A673 (cell line): ENCODE data around the gene RSRC1. TPM values are rescaled to one million over a fixed set of nuclear protein-coding genes. Genes with fewer than 3 reads are reported as not detected.

Experiments
- BruUV-seq: library from RNA; stranded (reverse); fragments of 400-500 nt; replicated peaks from 2 replicates; lab custom pipeline; 2021; lab: Mats Ljungman, UMichigan
- CTCF ChIA-PET: fragments of 300-600 bp; sonication (Branson Sonifier 250); formaldehyde crosslinking; loops from one replicate; lab custom pipeline; 2022; ENCODE audit warnings: antibody characterized with exemption; lab: Charles Lee
- POLR2A ChIA-PET: fragments of 300-600 bp; sonication (Branson Sonifier 250); formaldehyde crosslinking; loops from one replicate; lab custom pipeline; 2022; ENCODE audit warnings: antibody characterized with exemption; ENCODE audit not compliant: low non-redundant PET; lab: Charles Lee
- DNase-seq: peaks from one replicate; pipeline ENCODE4 v3.0.0-alpha.2; 2015; ENCODE audit warnings: low spot score
- H3K27ac ChIP-seq: fragments of 200-600 bp; sonication (generic); 2 replicates; pipeline ENCODE4 v1.5.1; 2016; ENCODE audit warnings: mixed run types, low read depth, mild to moderate bottlenecking, mixed read lengths, antibody characterized with exemption, low read length; ENCODE audit not compliant: poor library complexity, severe bottlenecking
- H3K27me3 ChIP-seq: fragments of 200-600 bp; sonication (generic); replicated peaks from 2 replicates; pipeline ENCODE4 v1.6.1; 2017; ENCODE audit warnings: mixed run types, low read depth, mild to moderate bottlenecking, mixed read lengths, antibody characterized with exemption, low read length; ENCODE audit not compliant: insufficient read depth, poor library complexity
- H3K36me3 ChIP-seq: fragments of 200-600 bp; sonication (generic); 2 replicates; pipeline ENCODE4 v1.6.1; 2016; ENCODE audit warnings: mixed run types, mild to moderate bottlenecking, mixed read lengths, antibody characterized with exemption, low read length; ENCODE audit not compliant: insufficient read depth, poor library complexity, severe bottlenecking
- H3K4me1 ChIP-seq: fragments of 200-600 bp; sonication (generic); 2 replicates; pipeline ENCODE4 v1.6.1; 2017; ENCODE audit warnings: mixed run types, mild to moderate bottlenecking, mixed read lengths, antibody characterized with exemption, low read length; ENCODE audit not compliant: insufficient read depth, poor library complexity, severe bottlenecking
- H3K4me3 ChIP-seq: fragments of 200-600 bp; sonication (generic); 2 replicates; pipeline ENCODE4 v1.5.1; 2016; ENCODE audit warnings: low read depth, mixed run types, mild to moderate bottlenecking, mixed read lengths, low read length; ENCODE audit not compliant: poor library complexity, severe bottlenecking
- H3K9me3 ChIP-seq: fragments of 200-600 bp; sonication (generic); 2 replicates; pipeline ENCODE4 v1.6.1; 2016; ENCODE audit warnings: mixed run types, low read depth, mild to moderate bottlenecking, mixed read lengths, antibody characterized with exemption, low read length; ENCODE audit not compliant: poor library complexity, severe bottlenecking
- CTCF ChIP-seq: fragments of 300-800, 200-600 bp; sonication (generic); conservative IDR thresholded peaks from 2 replicates; pipeline ENCODE4 v1.5.1; 2017; ENCODE audit warnings: low read depth, mild to moderate bottlenecking, antibody characterized with exemption, low read length, moderate library complexity, mixed read lengths
- EZH2 ChIP-seq: fragments of 200-600 bp; sonication (generic); IDR thresholded peaks from 2 replicates; pipeline ENCODE4 v1.6.1; 2017; ENCODE audit warnings: borderline replicate concordance, low read depth, mild to moderate bottlenecking, mixed read lengths, antibody characterized with exemption, low read length; ENCODE audit not compliant: poor library complexity, severe bottlenecking
- intact Hi-C: fragments of 100-400 bp; cut with micrococcal nuclease; formaldehyde crosslinking; loops from one replicate; pipeline ENCODE4 v1.10.0; 2022; ENCODE audit not compliant: unreplicated experiment
- total RNA-seq: library from RNA; stranded (reverse); gene quantifications from 2 replicates; pipeline ENCODE4 v1.2.3, GENCODE V29; 2021

Gene RSRC1
- total RNA-seq, 1 experiment from 2014 or later = 59.4 TPM

GRCh38 chr3:158460926-158461325 is 351.0 kb downstream of the RSRC1 start:
- CTCF ChIA-PET = no interaction called here
- Histone ChIP-seq H3K4me3 (no peak overlapping the region), H3K36me3 (no peaks in the 10 kb centered on the region), H3K9me3 (no peaks in the 10 kb centered on the region), H3K27ac (no peak overlapping the region), H3K4me1 (peaks cover 21% of the 10 kb centered on the region), H3K27me3 (no peaks in the 10 kb centered on the region)
- intact Hi-C loops = no loop called here
- peak; percentile 21 for DNase-seq
- BruUV-seq = no TSS peak
- TF ChIP-seq EZH2 (no peak), CTCF (no peak)
- POLR2A ChIA-PET = no interaction called here

GRCh38 chr3:158463556-158463955 is 353.7 kb downstream of the RSRC1 start:
- Histone ChIP-seq H3K4me1 (peaks cover 21% of the 10 kb centered on the region), H3K27me3 (no peaks in the 10 kb centered on the region), H3K9me3 (no peaks in the 10 kb centered on the region), H3K4me3 (no peak overlapping the region), H3K27ac (no peak overlapping the region), H3K36me3 (no peaks in the 10 kb centered on the region)
- ChIA-PET POLR2A (no interaction called here), CTCF (no interaction called here)
- TF ChIP-seq EZH2 (no peak), CTCF (no peak)
- intact Hi-C loops = no loop called here
- BruUV-seq = no TSS peak
- DNase-seq = no peak

- no peaks in the 10 kb centered on the region for H3K36me3 ChIP-seq
- H3K27ac ChIP-seq = no peak overlapping the region
- no peak overlapping the region for H3K4me3 ChIP-seq
- no peak for DNase-seq
- H3K4me1 ChIP-seq = peaks cover 10% of the 10 kb centered on the region
- H3K9me3 ChIP-seq = no peaks in the 10 kb centered on the region
- intact Hi-C loops = no loop called here
- H3K27me3 ChIP-seq = no peaks in the 10 kb centered on the region
- CTCF ChIA-PET = no interaction called here
- POLR2A ChIA-PET = interaction anchor here (0.6 kb wide), 1 partner anchor 355 kb away, joined by 11 read pairs; the partner anchor contains the start of gene RSRC1
- BruUV-seq = no TSS peak
- TF ChIP-seq CTCF (no peak), EZH2 (no peak)
Observed at GRCh38 chr3:158465074-158465473, 355.2 kb downstream of the RSRC1 start.
